T-helper 1 cell treated with Interleukin-12 subunit alpha and Interleukin-12 subunit beta and Interleukin-4 antibody, amounts not matched to agents 30 ng/mL and 1 ng/mL, for 36 hours (primary cell): ENCODE measurements around the gene MYLK4. TPM values are rescaled to one million over a fixed set of nuclear protein-coding genes. Genes with fewer than 3 reads are reported as not detected.

Source experiments
- total RNA-seq: library from RNA; stranded (reverse); gene quantifications from 2 replicates; pipeline ENCODE4 v1.2.3, GENCODE V29; 2022

Gene MYLK4
- total RNA-seq, 1 donor from 2014 or later, result 0.29 TPM

Other genes starting within 250 kb of the MYLK4 start
- 45.6 and 48.1 TPM in 2 replicates for gene WRNIP1, start 14.5 kb upstream of the MYLK4 start, total RNA-seq
- 83.4 and 88.3 TPM in 2 replicates for gene SERPINB1, start 90.9 kb upstream of the MYLK4 start, total RNA-seq
- gene SERPINB9, start 152.4 kb upstream of the MYLK4 start, total RNA-seq, result 71.3 and 74.0 TPM in 2 replicates
- 16.3 and 17.5 TPM in 2 replicates for gene SERPINB6, start 220.6 kb upstream of the MYLK4 start, total RNA-seq
- 38.1 and 43.2 TPM in 2 replicates for gene NQO2, start 249.0 kb upstream of the MYLK4 start, total RNA-seq